ENCODE measurements around the gene GABRP.

DNA sequence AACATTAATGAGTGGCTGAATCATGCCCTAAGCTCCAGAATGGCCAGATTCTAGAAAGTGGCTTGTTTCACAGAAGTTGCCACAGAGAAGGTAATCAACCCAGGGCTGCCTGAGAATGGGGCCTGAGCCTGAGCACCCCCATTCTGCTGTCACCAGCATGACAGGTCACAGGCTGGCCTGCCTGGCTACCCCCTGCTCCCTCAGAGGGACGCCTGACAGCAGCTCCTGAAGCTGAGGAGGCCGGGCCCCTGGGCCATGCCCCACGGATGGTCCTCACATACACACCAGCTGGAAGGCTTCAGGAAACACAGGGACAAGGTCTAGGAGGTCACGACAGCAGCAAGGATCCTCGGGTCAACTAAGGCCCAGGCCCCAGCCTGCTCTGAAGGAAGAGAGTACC, 3.7 kb downstream of the GABRP start:
- TF ChIP-seq, protein P1, sequence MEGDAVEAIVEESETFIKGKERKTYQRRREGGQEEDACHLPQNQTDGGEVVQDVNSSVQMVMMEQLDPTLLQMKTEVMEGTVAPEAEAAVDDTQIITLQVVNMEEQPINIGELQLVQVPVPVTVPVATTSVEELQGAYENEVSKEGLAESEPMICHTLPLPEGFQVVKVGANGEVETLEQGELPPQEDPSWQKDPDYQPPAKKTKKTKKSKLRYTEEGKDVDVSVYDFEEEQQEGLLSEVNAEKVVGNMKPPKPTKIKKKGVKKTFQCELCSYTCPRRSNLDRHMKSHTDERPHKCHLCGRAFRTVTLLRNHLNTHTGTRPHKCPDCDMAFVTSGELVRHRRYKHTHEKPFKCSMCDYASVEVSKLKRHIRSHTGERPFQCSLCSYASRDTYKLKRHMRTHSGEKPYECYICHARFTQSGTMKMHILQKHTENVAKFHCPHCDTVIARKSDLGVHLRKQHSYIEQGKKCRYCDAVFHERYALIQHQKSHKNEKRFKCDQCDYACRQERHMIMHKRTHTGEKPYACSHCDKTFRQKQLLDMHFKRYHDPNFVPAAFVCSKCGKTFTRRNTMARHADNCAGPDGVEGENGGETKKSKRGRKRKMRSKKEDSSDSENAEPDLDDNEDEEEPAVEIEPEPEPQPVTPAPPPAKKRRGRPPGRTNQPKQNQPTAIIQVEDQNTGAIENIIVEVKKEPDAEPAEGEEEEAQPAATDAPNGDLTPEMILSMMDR (IDR thresholded peaks at IDR 0.05; ENCODE audit: low read depth, low read length) = no peak
- no peak for TF ChIP-seq POLR2A (IDR thresholded peaks at IDR 0.05; ENCODE audit: extremely low read depth, insufficient read length)
- TF ChIP-seq MYC (IDR thresholded peaks at IDR 0.05; ENCODE audit: low read depth, low read length) = no peak
- TF ChIP-seq, protein P2, sequence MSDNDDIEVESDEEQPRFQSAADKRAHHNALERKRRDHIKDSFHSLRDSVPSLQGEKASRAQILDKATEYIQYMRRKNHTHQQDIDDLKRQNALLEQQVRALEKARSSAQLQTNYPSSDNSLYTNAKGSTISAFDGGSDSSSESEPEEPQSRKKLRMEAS (IDR thresholded peaks at IDR 0.05; ENCODE audit: low read depth, low read length) = no peak
